H1 (cell line): ENCODE results near the gene MZF1. TPM values are rescaled to one million over a fixed set of nuclear protein-coding genes. Genes with fewer than 3 reads are reported as not detected.

ENCODE experiments used
- ASH2L ChIP-seq: fragments of 200-600, 300-600 bp; sonication (generic); IDR thresholded peaks from one replicate; pipeline ENCODE4 v1.7.1; 2017; ENCODE audit warnings: low read length
- E2F6 ChIP-seq: IDR thresholded peaks from 2 replicates; pipeline ENCODE4 v1.6.1; 2012; ENCODE audit warnings: inconsistent platforms
- GABPA ChIP-seq: IDR thresholded peaks from 2 replicates; pipeline ENCODE4 v1.6.1; 2011; ENCODE audit warnings: mild to moderate bottlenecking, low read length, moderate library complexity, borderline replicate concordance; ENCODE audit not compliant: insufficient read depth
- GTF2F1 ChIP-seq: IDR thresholded peaks from 2 replicates; pipeline ENCODE4 v1.6.1; 2012; ENCODE audit warnings: low read depth, low read length, improper control_type of control experiment, borderline replicate concordance
- JUN ChIP-seq: IDR thresholded peaks from 2 replicates; pipeline ENCODE4 v1.6.1; 2011; ENCODE audit warnings: low read depth, mild to moderate bottlenecking, improper control_type of control experiment, low read length
- KDM1A ChIP-seq: fragments of 200-600, 300-600 bp; sonication (generic); IDR thresholded peaks from 2 replicates; pipeline ENCODE4 v1.7.1; 2016; ENCODE audit warnings: mild to moderate bottlenecking, low read length, borderline replicate concordance
- POLR2A ChIP-seq, 2 experiments: IDR thresholded peaks; 1 replicate in 1 of 2; 2 replicates in 1 of 2; pipeline ENCODE4 v1.6.1; 2011; ENCODE audit warnings: low read depth in 2 of 2, low read length in 2 of 2, mild to moderate bottlenecking in 2 of 2; ENCODE audit errors: control extremely low read depth in 1 of 2
- POLR2AphosphoS5 ChIP-seq: IDR thresholded peaks from 2 replicates; pipeline ENCODE4 v1.6.1; 2011; ENCODE audit warnings: low read depth, low read length
- RBBP5 ChIP-seq: IDR thresholded peaks from 2 replicates; pipeline ENCODE4 v1.7.1; 2012; ENCODE audit warnings: low read depth, mild to moderate bottlenecking, inconsistent platforms, low read length, moderate library complexity, borderline replicate concordance
- SIRT6 ChIP-seq: IDR thresholded peaks from one replicate; pipeline ENCODE4 v1.7.1; 2012; ENCODE audit warnings: low read length, inconsistent platforms
- SP1 ChIP-seq: IDR thresholded peaks from 2 replicates; pipeline ENCODE4 v1.6.1; 2011; ENCODE audit warnings: low read depth, low read length
- polyA plus RNA-seq, 7 experiments: library from polyadenylated mRNA; depleted of rRNA in 3 of 7; stranded (reverse) in 5 of 7; unstranded in 2 of 7; fragments of >200 nt in 5 of 7; fragments of 200-250 nt in 2 of 7; gene quantifications; 1 replicate in 5 of 7; 2 replicates in 1 of 7; 4 replicates in 1 of 7; pipeline versions ENCODE4 v1.2.1 to v1.2.3, GENCODE V29; 2011 to 2013; ENCODE audit warnings: missing spikeins in 2 of 7, mixed read lengths in 2 of 7
- total RNA-seq: library from RNA; stranded (reverse); fragmentation: NEBNext Ultra II Directional; extraction: Animal tissue kit (Norgen Biotek cat#: 25700); gene quantifications from 2 replicates; pipeline ENCODE4 v1.2.1, GENCODE V29; 2021

MZF1 gene
- total and polyA plus RNA-seq, 2 of the 8 experiments (the other 6 are each of a cell fraction or from before 2014, with no cell fraction given): 15.2 to 25.0 TPM

GRCh38 chr19:58559275-58560006 is 13.7 kb downstream of the MZF1 start (continued):
- TF ChIP-seq GTF2F1 (peak; percentile 15; the same call in 1 of the 2 replicates), SIRT6 (no peak), ASH2L (peak; percentile 81), GABPA (peak; percentile 88; the same call in 1 of the 2 replicates), SP1 (peak; percentile 49; the same call in 1 of the 2 replicates), RBBP5 (peak; percentile 45; the same call in 1 of the 2 replicates), POLR2A (IDR thresholded peaks at IDR 0.05; ENCODE audit: control extremely low read depth in 1 of 2, low read depth in 2 of 2, low read length in 2 of 2) (peak; percentile 66 to 93), POLR2AphosphoS5 (peak; percentile 94), E2F6 (peak; percentile 93), JUN (no peak), KDM1A (peak; percentile 43; the same call in 1 of the 2 replicates)
